KOPT-K1 (cell line): ENCODE measurements around the gene DLG2.

Source experiments
- H3K27ac ChIP-seq: fragments of 200-600 bp; sonication (generic); 2 replicates; pipeline ENCODE4 v1.5.1; 2016; ENCODE audit warnings: antibody characterized with exemption, mild to moderate bottlenecking, low read depth, low read length; ENCODE audit not compliant: poor library complexity, severe bottlenecking
- H3K36me3 ChIP-seq: fragments of 200-600 bp; sonication (generic); 2 replicates; pipeline ENCODE4 v1.5.1; 2017; ENCODE audit warnings: antibody characterized with exemption, mild to moderate bottlenecking, low read length, moderate library complexity; ENCODE audit not compliant: insufficient read depth
- H3K9me3 ChIP-seq: fragments of 200-600 bp; sonication (generic); 2 replicates; pipeline ENCODE4 v1.5.1; 2017; ENCODE audit warnings: antibody characterized with exemption, low read length, mild to moderate bottlenecking; ENCODE audit not compliant: insufficient read depth, poor library complexity, severe bottlenecking

The DLG2 gene

GRCh38 chr11:84889556-84889955 is 737.6 kb downstream of the DLG2 start:
- H3K27ac ChIP-seq, result no peak overlapping the region
- no peaks in the 10 kb centered on the region for H3K36me3 ChIP-seq
- H3K9me3 ChIP-seq, result no peaks in the 10 kb centered on the region

- Histone ChIP-seq H3K9me3 (no peaks in the 10 kb centered on the region), H3K36me3 (no peaks in the 10 kb centered on the region), H3K27ac (no peak overlapping the region)
Observed at GRCh38 chr11:84887055-84887629, 740.0 kb downstream of the DLG2 start.

- no peak overlapping the region for H3K27ac ChIP-seq
- H3K9me3 ChIP-seq, result no peaks in the 10 kb centered on the region
- no peaks in the 10 kb centered on the region for H3K36me3 ChIP-seq
Observed at GRCh38 chr11:84886344-84886743, 740.8 kb downstream of the DLG2 start.

GRCh38 chr11:84884836-84885235 is 742.3 kb downstream of the DLG2 start:
- Histone ChIP-seq H3K27ac (no peak overlapping the region), H3K9me3 (no peaks in the 10 kb centered on the region), H3K36me3 (no peaks in the 10 kb centered on the region)

GRCh38 chr11:84882056-84882455 is 745.1 kb downstream of the DLG2 start:
- H3K36me3 ChIP-seq, result no peaks in the 10 kb centered on the region
- H3K9me3 ChIP-seq, result no peaks in the 10 kb centered on the region
- H3K27ac ChIP-seq, result no peak overlapping the region

- H3K9me3 ChIP-seq, result no peaks in the 10 kb centered on the region
- no peak overlapping the region for H3K27ac ChIP-seq
- H3K36me3 ChIP-seq, result no peaks in the 10 kb centered on the region
Observed at GRCh38 chr11:84871116-84871515, 756.0 kb downstream of the DLG2 start.

GRCh38 chr11:84870486-84870885 is 756.7 kb downstream of the DLG2 start:
- no peak overlapping the region for H3K27ac ChIP-seq
- no peaks in the 10 kb centered on the region for H3K9me3 ChIP-seq
- no peaks in the 10 kb centered on the region for H3K36me3 ChIP-seq

- H3K27ac ChIP-seq, result no peak overlapping the region
- H3K36me3 ChIP-seq, result no peaks in the 10 kb centered on the region
Observed at GRCh38 chr11:84866922-84867321, 760.2 kb downstream of the DLG2 start.

GRCh38 chr11:84865791-84866535 is 761.2 kb downstream of the DLG2 start:
- Histone ChIP-seq H3K27ac (no peak overlapping the region), H3K9me3 (no peaks in the 10 kb centered on the region), H3K36me3 (no peaks in the 10 kb centered on the region)

More at GRCh38 chr11:84866922-84867321, 760.2 kb downstream of the DLG2 start:
- no peaks in the 10 kb centered on the region for H3K9me3 ChIP-seq

- Histone ChIP-seq H3K36me3 (no peaks in the 10 kb centered on the region), H3K9me3 (no peaks in the 10 kb centered on the region), H3K27ac (no peak overlapping the region)
Observed at GRCh38 chr11:84865257-84865656, 761.9 kb downstream of the DLG2 start.

- no peaks in the 10 kb centered on the region for H3K9me3 ChIP-seq
- H3K36me3 ChIP-seq, result no peaks in the 10 kb centered on the region
- no peak overlapping the region for H3K27ac ChIP-seq
Observed at GRCh38 chr11:84857746-84858145, 769.4 kb downstream of the DLG2 start.

- Histone ChIP-seq H3K36me3 (no peaks in the 10 kb centered on the region), H3K27ac (no peak overlapping the region), H3K9me3 (no peaks in the 10 kb centered on the region)
Observed at GRCh38 chr11:84855508-84856245, 771.5 kb downstream of the DLG2 start.

GRCh38 chr11:84854498-84854880 is 772.7 kb downstream of the DLG2 start:
- Histone ChIP-seq H3K27ac (no peak overlapping the region), H3K9me3 (no peaks in the 10 kb centered on the region), H3K36me3 (no peaks in the 10 kb centered on the region)

GRCh38 chr11:84853841-84854497 is 773.2 kb downstream of the DLG2 start:
- Histone ChIP-seq H3K36me3 (no peaks in the 10 kb centered on the region), H3K9me3 (no peaks in the 10 kb centered on the region), H3K27ac (no peak overlapping the region)

GRCh38 chr11:84847842-84848241 is 779.3 kb downstream of the DLG2 start:
- Histone ChIP-seq H3K36me3 (no peaks in the 10 kb centered on the region), H3K27ac (no peak overlapping the region), H3K9me3 (no peaks in the 10 kb centered on the region)
